ENCODE results near the gene UXS1. TPM values are rescaled to one million over a fixed set of nuclear protein-coding genes. Genes with fewer than 3 reads are reported as not detected.
A peak's percentile ranks its signal among the peaks of the same experiment; 100 is the strongest.

UXS1 gene
- total RNA-seq, 1 experiment from 2014 or later: 46.3 TPM

GRCh38 chr2:106167067-106167466 is 27.0 kb downstream of the UXS1 start:
- Histone ChIP-seq H3K4me2 (ENCODE audit: insufficient read depth, insufficient read length, low read length) (no peak overlapping the region), H3K18ac (ENCODE audit: insufficient read length, low read depth, low read length) (no peak overlapping the region), H3K4ac (ENCODE audit: low read depth, low read length) (no peak overlapping the region), H4K91ac (ENCODE audit: insufficient read length, low read depth, low read length) (no peak overlapping the region), H3K9ac (ENCODE audit: extremely low read depth, insufficient read length, low read length) (no peak overlapping the region), H4K5ac (ENCODE audit: insufficient read length, low read depth, low read length) (no peak overlapping the region), H3T11ph (ENCODE audit: low read length) (no peak overlapping the region), H4K20me1 (ENCODE audit: control insufficient read depth, insufficient read depth, insufficient read length) (no peaks in the 10 kb centered on the region), H3K9me3 (ENCODE audit: control insufficient read depth, low read depth, low read length) (no peaks in the 10 kb centered on the region), H3K56ac (ENCODE audit: insufficient read length, low read depth, low read length) (no peak overlapping the region), H3K23me2 (ENCODE audit: insufficient read length, low read depth, low read length, poor library complexity, severe bottlenecking) (no peaks in the 10 kb centered on the region), H3K4me1 (ENCODE audit: insufficient read depth, low read length) (peaks cover 15% of the 10 kb centered on the region; the same call in 1 of the 2 replicates), H2BK5ac (ENCODE audit: insufficient read length, low read length) (no peak overlapping the region), H3K23ac (ENCODE audit: insufficient read length, low read depth, low read length) (no peak overlapping the region), H3K27me3 (ENCODE audit: insufficient read depth, low read length) (no peaks in the 10 kb centered on the region), H4K8ac (replicated peaks; ENCODE audit: insufficient read length, low read depth, low read length) (no peak overlapping the region), H2AK5ac (ENCODE audit: insufficient read length, low read length) (no peak overlapping the region), H2BK20ac (ENCODE audit: low read depth, low read length, poor library complexity, severe bottlenecking) (no peak overlapping the region), H2AFZ (ENCODE audit: low read length) (no peak overlapping the region), H3K79me2 (ENCODE audit: insufficient read depth, low read length) (peaks cover 15% of the 10 kb centered on the region; the same call in 1 of the 2 replicates), H3K79me1 (ENCODE audit: insufficient read depth, low read depth, low read length, poor library complexity, severe bottlenecking) (peaks cover 4% of the 10 kb centered on the region), H2BK120ac (ENCODE audit: low read depth, low read length, poor library complexity, severe bottlenecking) (no peak overlapping the region), H2BK15ac (ENCODE audit: low read depth, low read length) (no peak overlapping the region), H3K14ac (ENCODE audit: insufficient read depth, low read length) (no peak overlapping the region), H3K27ac (ENCODE audit: insufficient read length, low read depth, low read length) (no peak overlapping the region), H2BK12ac (ENCODE audit: insufficient read length, low read depth, low read length) (no peak overlapping the region)
- H3K9me3 Mint-ChIP-seq: no peaks in the 10 kb centered on the region
- peaks cover 0 to 15% (median 8%) of the 10 kb centered on the region in 3 experiments; a peak in 4 of 7 replicates for H3K36me3 Mint-ChIP-seq (ENCODE audit: insufficient read depth in 1 of 3, low read depth in 3 of 3)
- no CpG with 5 or more reads among the region's 5 CpGs for WGBS (ENCODE audit: extremely low coverage, insufficient read length, low lambda C conversion rate)
- H3K4me1 Mint-ChIP-seq: peaks cover 65 to 70% of the 10 kb centered on the region in 2 experiments
- TF ChIP-seq CTCF (conservative IDR thresholded peaks at IDR 0.05): no peak
- no peak overlapping the region for H3K4me3 Mint-ChIP-seq
- no peaks in the 10 kb centered on the region for H3K27me3 Mint-ChIP-seq (ENCODE audit: low read depth)
- no peak for DNase-seq
- H3K27ac Mint-ChIP-seq: peak overlapping the region in 1 of 3 experiments; percentile 88; a peak in 2 of 7 replicates
